DMS79 (cell line): ENCODE data around the gene NKAIN2.

Source experiments
- DNase-seq: peaks from one replicate; lab custom pipeline; 2025; lab: John Stamatoyannopoulos, UW

NKAIN2 gene

GRCh38 chr6:124599656-124600055 is 796.0 kb downstream of the NKAIN2 start:
- DNase-seq: peak; percentile 90

- DNase-seq: no peak
Observed at GRCh38 chr6:124604719-124605118, 801.1 kb downstream of the NKAIN2 start.

DNA sequence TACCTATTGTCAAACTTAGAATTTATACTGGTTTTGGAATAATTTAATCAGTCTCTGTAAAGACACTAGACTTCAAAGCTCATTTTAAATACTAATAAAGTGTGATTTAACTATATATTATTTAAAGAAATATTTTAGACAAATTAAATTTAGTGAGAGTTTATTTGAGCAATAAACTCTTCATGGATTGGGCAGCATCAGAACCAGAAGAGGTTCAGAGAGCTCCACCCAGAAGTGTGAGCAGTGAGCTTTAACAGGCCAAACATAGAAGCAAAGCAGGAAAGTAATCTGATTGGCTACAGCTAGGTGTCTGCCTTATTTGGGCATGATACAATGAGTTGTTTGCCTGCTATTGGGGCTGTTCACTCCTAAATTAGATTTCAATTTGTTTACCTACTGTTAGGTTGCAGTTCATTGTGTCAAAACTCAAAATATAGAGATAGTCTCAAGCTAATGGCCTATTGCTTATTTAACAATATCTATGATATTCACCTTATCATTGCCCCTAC is 803.5 kb downstream of the NKAIN2 start:
- no peak for DNase-seq

DNA sequence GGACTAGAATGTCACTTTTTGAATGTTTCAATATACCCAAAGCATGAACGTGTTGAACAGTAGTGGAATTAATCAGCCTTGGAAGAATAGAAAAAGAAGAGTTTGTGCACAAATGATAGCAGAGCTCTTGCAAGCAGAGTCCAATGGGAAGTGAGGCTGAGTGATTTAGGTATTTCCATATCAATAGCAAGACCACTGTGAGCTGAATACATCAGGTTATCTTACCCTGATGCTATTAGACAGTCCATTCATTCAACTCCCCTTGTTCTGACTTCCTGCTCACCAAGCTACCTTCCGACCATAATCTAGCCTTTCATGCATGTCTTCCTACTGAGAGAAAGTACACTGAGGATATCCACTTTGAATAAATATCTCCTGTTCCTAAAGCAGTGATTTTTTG is 809.4 kb downstream of the NKAIN2 start:
- DNase-seq: no peak

- no peak for DNase-seq
Observed at GRCh38 chr6:124622351-124622750, 818.7 kb downstream of the NKAIN2 start.

DNA sequence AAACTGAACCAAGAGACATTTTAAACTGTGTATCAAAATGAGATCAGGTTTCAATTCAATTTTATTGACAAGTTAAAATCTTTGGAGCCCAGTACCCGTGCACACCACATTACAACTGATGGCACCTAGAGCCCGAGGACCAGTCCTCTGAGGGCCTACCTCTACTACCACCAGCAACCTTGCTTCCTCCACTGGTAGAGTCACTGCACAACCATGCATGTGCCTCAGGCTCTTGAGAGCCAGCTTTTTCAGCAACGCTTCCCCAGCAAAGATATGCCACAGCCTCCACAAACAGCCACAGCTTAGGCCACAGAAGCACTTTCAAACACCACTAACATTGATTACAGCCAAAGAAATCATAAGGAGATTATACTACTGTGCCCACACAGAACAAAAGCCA is 830.0 kb downstream of the NKAIN2 start:
- DNase-seq: no peak

DNA sequence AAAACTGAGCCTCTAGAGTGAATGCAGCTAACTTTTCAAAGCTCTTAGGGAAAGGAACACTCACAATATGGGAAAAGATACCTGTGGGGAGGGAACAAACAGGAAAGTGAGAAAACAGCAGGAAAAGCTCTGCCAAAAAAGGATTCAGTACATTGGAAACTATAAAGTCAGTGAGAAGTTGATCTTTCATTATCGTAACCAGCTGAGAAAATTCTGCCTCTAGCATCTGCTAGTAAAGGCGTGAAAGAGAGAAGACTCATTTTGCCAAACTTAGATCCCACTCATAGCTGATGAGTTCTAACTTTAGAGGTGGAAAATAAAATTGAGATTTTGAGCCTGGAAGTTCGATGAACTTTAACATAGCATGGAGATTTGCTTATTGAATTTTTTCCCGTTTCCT is 836.8 kb downstream of the NKAIN2 start:
- no peak for DNase-seq

DNA sequence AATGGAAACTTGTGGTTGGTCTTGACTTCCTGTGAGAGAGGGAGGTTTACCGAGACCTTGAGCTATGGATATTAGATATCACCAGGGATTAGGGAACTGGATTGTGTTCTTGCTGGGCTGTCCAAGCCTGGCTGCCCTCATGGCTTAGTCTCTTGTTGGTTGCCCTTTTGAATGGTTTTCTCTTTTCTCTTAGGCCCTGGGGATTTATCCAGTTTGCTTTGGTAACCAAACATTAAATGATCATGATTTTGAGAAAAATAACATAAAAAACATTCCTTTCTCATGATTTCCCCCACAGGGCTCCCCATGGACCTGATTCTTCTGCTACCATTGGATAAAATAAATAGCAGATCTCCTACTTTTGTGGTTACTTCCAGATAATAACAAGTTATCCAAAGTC is 852.2 kb downstream of the NKAIN2 start:
- no peak for DNase-seq

DNA sequence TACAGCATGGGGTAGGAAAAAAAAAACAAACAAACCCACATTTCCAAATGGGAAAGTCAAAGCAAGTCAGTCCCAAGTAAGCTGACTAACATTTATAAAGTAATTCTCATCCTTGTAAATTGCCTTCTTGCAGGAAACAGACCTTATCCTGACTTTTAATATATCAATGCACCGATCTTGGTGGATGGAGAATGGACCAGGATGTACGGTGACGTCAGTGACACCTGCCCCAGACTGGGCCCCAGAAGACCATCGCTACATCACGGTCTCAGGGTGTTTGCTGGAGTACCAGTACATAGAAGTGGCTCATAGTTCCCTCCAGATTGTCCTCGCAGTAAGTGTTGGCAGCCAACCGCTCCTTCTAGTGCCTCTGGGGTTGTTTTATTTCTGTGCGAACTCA is 854.4 kb downstream of the NKAIN2 start:
- DNase-seq: no peak

DNA sequence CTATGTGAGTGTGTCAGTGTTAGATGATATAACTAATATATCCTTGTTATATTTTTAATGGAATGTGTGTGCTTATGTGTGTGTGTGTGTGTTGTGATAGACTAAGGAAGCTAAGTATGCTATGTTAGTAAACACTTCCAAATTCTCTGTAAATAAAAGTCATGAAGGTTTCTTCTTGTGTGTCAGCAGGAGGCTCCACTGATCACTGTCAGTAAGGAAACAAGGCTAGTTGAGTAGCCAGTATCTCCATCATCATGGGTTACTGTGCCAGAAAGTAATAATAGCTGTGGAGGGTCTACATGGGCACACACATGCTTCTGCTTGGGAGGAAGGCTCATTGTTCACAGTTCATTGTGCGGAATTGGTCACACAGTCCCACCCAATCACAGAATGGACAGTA is 855.8 kb downstream of the NKAIN2 start:
- DNase-seq: no peak

DNA sequence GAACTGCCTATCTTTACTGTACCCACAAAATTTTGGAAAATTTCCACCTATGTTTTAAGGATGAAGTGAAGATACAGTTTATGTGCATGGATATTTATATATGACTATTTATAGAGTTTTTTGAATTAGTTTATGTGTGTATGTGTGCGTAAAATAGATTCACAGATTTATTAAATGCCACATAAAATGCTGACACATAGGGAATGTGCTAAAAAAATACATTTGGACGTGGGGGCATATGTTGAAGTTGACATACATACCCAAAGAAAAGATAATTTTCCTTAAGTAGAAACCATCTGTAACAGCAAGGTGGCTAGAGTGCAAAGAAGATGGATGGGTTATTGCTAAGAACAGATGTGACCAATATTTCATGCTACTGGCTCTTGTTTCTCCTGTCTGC is 856.5 kb downstream of the NKAIN2 start:
- DNase-seq: no peak

DNA sequence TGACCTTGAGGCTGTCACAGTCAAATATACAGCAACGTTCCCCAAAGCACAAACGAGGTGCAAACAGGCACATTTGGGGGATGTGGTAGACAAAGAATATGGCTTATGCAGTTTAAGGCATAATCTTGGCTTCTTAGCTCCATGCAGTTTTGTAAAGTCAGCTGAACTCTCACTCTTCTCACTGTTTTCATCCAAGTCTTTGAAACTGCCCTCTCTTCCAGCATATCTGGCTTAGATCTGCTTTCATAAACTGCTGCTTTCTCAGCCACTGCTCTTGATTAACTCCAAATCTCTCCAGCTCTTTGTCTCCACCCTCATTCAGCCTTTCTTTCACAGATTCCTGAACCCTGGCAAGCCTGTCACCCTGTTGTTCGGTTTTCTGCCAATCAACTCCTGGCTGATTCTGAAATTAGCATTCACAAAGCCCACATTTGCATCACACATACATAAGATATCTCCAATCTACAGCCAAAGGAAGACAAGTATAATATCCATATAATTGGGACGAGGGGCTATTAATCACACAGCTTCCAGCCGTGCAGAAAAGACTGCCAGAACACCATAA is 857.5 kb downstream of the NKAIN2 start:
- no peak for DNase-seq

- DNase-seq: no peak
Observed at GRCh38 chr6:124668028-124668427, 864.4 kb downstream of the NKAIN2 start.

GRCh38 chr6:124669713-124670480 is 866.2 kb downstream of the NKAIN2 start:
- DNase-seq: no peak

- peak; percentile 81 for DNase-seq
Observed at GRCh38 chr6:124670801-124671200, 867.1 kb downstream of the NKAIN2 start.

DNA sequence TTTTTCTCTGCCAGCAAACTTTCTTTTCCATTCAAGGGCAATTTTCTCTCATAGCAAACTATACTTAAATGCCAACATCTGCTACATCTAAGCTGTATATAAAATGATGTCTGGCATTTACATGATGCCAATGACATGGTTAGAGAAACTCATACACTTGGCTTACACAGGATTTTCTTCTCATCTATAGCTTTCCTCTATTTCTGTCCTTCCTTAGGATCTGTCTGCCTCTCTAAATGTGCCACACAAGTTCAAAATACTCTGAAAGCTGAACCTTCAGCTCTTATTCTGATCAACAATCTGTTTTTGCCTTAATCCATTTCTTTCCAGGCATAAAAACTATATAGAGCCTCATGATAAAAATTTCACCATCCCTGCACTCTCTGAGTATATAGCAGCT is 867.7 kb downstream of the NKAIN2 start:
- DNase-seq: no peak

DNA sequence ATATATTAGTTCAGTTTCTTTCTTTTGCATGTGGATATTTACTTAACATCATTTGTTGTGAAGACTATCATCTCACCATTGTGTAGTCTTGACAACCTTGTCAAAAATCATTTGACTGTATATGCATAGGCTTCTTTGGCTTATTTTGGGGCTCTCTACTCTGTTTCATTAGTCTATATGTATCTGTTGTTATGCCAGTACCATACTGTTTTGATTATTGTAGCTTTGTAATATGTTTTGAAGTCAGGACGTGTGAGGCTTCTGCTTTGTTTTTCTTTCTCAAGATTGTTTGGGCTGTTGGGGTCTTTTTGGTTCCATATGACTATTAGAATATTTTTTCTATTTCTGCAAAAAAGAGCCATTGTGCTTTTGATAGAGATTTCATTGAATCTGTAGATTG is 870.4 kb downstream of the NKAIN2 start:
- no peak for DNase-seq

GRCh38 chr6:124676033-124676432 is 872.4 kb downstream of the NKAIN2 start:
- DNase-seq: no peak

- no peak for DNase-seq
Observed at GRCh38 chr6:124677874-124678273, 874.2 kb downstream of the NKAIN2 start.

DNA sequence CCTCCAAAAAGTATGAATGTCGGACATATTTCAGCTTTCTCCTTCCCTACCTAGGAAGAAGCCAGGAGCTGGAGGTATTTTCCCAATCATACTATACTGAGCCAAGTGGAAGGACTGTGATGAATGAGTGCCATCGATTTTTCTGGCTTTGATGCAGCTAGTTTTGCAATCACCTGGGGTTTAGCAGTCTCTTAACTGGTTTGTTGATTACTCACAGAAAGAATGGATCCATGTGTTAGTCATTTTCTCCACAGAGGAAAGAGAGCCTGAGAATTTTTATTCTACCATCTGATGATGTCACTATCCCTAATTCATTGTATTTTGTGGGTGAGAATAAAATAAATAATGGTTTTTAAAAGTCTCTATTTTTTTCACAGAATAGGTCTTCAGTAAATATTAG is 875.7 kb downstream of the NKAIN2 start:
- no peak for DNase-seq

DNA sequence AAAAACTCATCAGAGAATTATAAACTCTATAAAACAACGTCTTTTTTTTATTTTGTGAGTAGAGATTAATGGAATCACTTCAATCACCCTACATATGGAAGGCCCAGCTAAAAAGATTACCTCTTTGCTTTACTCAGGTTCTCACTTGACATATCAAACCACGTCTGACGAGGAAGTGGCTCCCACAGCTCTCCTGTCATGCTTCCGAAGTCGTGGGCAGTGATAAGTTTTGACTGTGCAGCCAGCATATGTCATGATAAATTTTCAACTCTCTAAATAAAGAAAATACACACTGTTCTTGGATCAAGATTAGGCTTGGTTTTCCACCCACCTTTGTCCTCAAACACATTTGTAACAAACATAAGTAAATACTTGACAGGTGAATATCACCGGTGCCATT is 879.1 kb downstream of the NKAIN2 start:
- DNase-seq: no peak

- DNase-seq: no peak
Observed at GRCh38 chr6:124683507-124683906, 879.8 kb downstream of the NKAIN2 start.

DNA sequence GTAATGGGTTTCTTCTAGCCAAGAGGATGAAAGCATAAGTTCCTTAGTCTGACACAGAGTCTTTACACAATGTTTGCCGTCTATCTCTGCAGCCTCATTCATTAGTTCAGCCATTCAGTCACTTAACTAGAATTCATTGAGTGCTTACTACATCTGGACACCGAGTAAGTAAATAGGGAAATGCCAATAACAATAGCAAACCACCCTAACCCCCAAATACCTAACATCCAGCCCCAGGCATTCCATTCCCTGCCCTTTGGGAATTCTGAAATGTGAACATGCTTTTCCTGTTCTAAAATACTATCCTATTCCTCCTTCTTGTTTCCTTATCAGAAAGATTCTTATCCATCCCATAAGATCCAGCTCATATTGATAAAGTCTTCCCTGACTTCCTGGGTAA is 881.0 kb downstream of the NKAIN2 start:
- no peak for DNase-seq

GRCh38 chr6:124688369-124688768 is 884.7 kb downstream of the NKAIN2 start:
- no peak for DNase-seq
